ENCODE measurements around the gene HOXD10. TPM values are rescaled to one million over a fixed set of nuclear protein-coding genes. Genes with fewer than 3 reads are reported as not detected.

Gene HOXD10
- total RNA-seq, 1 donor from 2014 or later: 19.6 TPM

- Histone ChIP-seq H3K36me3 (no peaks in the 10 kb centered on the region), H3K27me3 (peaks cover 9% of the 10 kb centered on the region), H3K4me3 (peak overlapping the region; percentile 49 to 52), H3K4me1 (peaks cover 45% of the 10 kb centered on the region), H3K9me3 (no peaks in the 10 kb centered on the region), H3K27ac (peak overlapping the region; percentile 93)
- DNase-seq (ENCODE audit: extremely low spot score in 2 of 2): peak; percentile 72 to 87
- TF ChIP-seq CTCF (IDR thresholded peaks at IDR 0.05) (no peak), POLR2AphosphoS5 (IDR thresholded peaks at IDR 0.05; ENCODE audit: insufficient read depth in 1 of 2, low read depth in 1 of 2) (peak in 1 of 2 donors; percentile 80), POLR2A (IDR thresholded peaks at IDR 0.05) (peak in 1 of 2 donors; percentile 44)
- intact Hi-C loops (cut with DNase I): loop anchor here (10.0 kb wide), 1 partner anchor 1746 kb away; the partner anchor contains the start of gene SP9
Measured at GRCh38 chr2:176080540-176081375, 35.8 kb upstream of the HOXD10 start.

- Histone ChIP-seq H3K27me3 (peaks cover 9% of the 10 kb centered on the region), H3K4me1 (peaks cover 51% of the 10 kb centered on the region), H3K36me3 (no peaks in the 10 kb centered on the region), H3K4me3 (peak overlapping the region; percentile 49 to 52), H3K27ac (peak overlapping the region; percentile 93), H3K9me3 (no peaks in the 10 kb centered on the region)
- no peak for TF ChIP-seq POLR2AphosphoS5 (IDR thresholded peaks at IDR 0.05; ENCODE audit: insufficient read depth in 1 of 2, low read depth in 1 of 2)
- no peak for TF ChIP-seq CTCF (IDR thresholded peaks at IDR 0.05)
- TF ChIP-seq POLR2A (IDR thresholded peaks at IDR 0.05): no peak
- no peak for DNase-seq (ENCODE audit: extremely low spot score in 2 of 2)
- intact Hi-C loops (cut with DNase I): loop anchor here (10.0 kb wide), 1 partner anchor 1747 kb away; the partner anchor contains the start of gene SP9
Measured at GRCh38 chr2:176081376-176081836, 35.2 kb upstream of the HOXD10 start.

- intact Hi-C loops (cut with DNase I): loop anchor here (10.0 kb wide), 1 partner anchor 1747 kb away; the partner anchor contains the start of gene SP9
- Histone ChIP-seq H3K9me3 (no peaks in the 10 kb centered on the region), H3K4me1 (peaks cover 55% of the 10 kb centered on the region), H3K27me3 (peaks cover 9% of the 10 kb centered on the region), H3K4me3 (peak overlapping the region; percentile 49 to 52), H3K36me3 (no peaks in the 10 kb centered on the region), H3K27ac (peak overlapping the region; percentile 93)
- peak in 1 of 2 donors; percentile 84 for DNase-seq (ENCODE audit: extremely low spot score in 2 of 2)
- TF ChIP-seq CTCF (IDR thresholded peaks at IDR 0.05) (no peak), POLR2AphosphoS5 (IDR thresholded peaks at IDR 0.05; ENCODE audit: insufficient read depth in 1 of 2, low read depth in 1 of 2) (peak in 1 of 2 donors; percentile 27), POLR2A (IDR thresholded peaks at IDR 0.05) (no peak)
Measured at GRCh38 chr2:176081837-176082524, 34.6 kb upstream of the HOXD10 start.

- Histone ChIP-seq H3K36me3 (no peaks in the 10 kb centered on the region), H3K4me3 (peak overlapping the region; percentile 49 to 52), H3K27ac (peak overlapping the region; percentile 93), H3K27me3 (peaks cover 9% of the 10 kb centered on the region), H3K4me1 (peaks cover 55% of the 10 kb centered on the region), H3K9me3 (no peaks in the 10 kb centered on the region)
- intact Hi-C loops (cut with DNase I): loop anchor here (10.0 kb wide), 1 partner anchor 1748 kb away; the partner anchor contains the start of gene SP9
- no peak for DNase-seq (ENCODE audit: extremely low spot score in 2 of 2)
- TF ChIP-seq CTCF (IDR thresholded peaks at IDR 0.05) (no peak), POLR2AphosphoS5 (IDR thresholded peaks at IDR 0.05; ENCODE audit: insufficient read depth in 1 of 2, low read depth in 1 of 2) (no peak), POLR2A (IDR thresholded peaks at IDR 0.05) (no peak)
Measured at GRCh38 chr2:176082525-176082823, 34.1 kb upstream of the HOXD10 start.
